ENCODE data around the gene ZNF48. TPM values are rescaled to one million over a fixed set of nuclear protein-coding genes. Genes with fewer than 3 reads are reported as not detected.

ZNF48 gene
- total RNA-seq, 1 experiment from 2014 or later = 8.9 TPM

DNA sequence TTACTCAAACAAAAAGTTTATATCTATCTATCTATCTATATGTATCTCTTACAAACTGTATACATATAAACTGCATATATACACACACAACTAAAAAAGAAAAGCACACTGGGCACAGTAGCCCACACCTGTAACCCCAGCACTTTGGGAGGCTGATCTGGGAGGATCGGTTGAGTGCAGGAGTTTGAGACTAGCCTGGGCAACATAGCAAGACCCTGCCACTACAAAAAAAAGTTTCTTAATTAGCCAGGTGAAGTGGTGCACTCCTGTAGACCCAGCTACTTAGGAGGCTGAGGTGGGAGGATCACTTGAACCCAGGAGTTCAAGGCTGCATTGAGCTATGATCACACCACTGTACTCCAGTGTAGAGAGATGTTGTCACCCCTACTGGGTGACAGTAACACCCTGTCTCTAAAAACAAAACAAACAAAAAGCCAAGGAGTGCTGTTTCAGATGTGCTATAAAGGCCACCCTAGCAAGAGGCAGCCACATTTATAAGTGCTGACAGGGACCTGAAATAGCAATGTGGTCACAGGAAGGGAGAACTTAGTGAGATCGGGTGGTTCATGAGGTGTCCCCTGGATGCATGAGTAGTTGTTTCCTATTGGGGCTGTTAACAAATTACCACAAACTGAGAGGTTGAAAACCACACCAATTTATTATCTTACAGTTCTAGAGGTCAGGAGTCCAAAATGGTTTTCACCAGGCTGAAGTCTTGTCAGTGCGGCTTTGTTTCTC lies 44.9 kb upstream of the ZNF48 start:
- intact Hi-C loops (cut with micrococcal nuclease) = no loop called here

DNA sequence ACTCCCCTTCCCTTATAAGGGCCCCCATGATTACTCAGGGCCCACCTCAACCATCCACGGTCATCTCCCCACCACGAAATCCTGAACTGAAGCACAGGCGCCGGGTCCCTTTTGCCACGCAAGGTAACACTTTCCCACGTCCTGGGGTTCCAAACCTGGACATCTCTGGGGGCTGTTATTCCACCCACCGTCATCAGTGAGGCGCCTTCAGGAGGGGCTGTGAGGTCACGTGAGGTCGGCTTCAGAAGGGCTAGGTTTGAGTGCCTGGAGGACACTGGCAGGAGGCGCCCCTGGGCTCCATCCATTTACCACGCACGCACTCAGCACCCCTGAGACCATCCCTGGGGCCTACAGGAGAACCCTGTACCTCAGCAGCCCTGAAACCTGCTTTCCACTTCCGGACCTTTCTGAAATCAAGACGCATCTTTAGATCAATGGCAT lies 44.2 kb upstream of the ZNF48 start:
- BruUV-seq (replicated peaks) = no TSS peak
- H3K9me2 ChIP-seq (replicated peaks; ENCODE audit: low read length) = no peaks in the 10 kb centered on the region
- peaks cover 32% of the 10 kb centered on the region for H3K4me1 ChIP-seq (ENCODE audit: insufficient read depth, low read length)
- no peak for TF ChIP-seq EZH2 (IDR thresholded peaks at IDR 0.05; ENCODE audit: low read length, unreplicated experiment)
- TF ChIP-seq CTCF (conservative IDR thresholded peaks at IDR 0.05; ENCODE audit: low read depth, low read length) = no peak
- no peak for TF ChIP-seq EZH2phosphoT487 (IDR thresholded peaks at IDR 0.05; ENCODE audit: borderline replicate concordance, low read length)
- DNase-seq (no peak), ATAC-seq (no peak)
- CTCF ChIA-PET = no interaction called here
- H3F3A ChIP-seq (ENCODE audit: low read length, unreplicated experiment) = no peaks in the 10 kb centered on the region
- peaks cover 20% of the 10 kb centered on the region for H3K79me2 ChIP-seq (ENCODE audit: low read length)
- no peak overlapping the region for H3K4me2 ChIP-seq (ENCODE audit: low read length)
- intact Hi-C loops (cut with micrococcal nuclease) = no loop called here
- no peak overlapping the region for H3K27ac ChIP-seq (ENCODE audit: low read length)
- no peak overlapping the region for H2AFZ ChIP-seq (ENCODE audit: low read length)
- no peaks in the 10 kb centered on the region for H3K27me3 ChIP-seq (ENCODE audit: low read length)
- peaks cover 10% of the 10 kb centered on the region; the same call in 1 of the 2 replicates for H3K36me3 ChIP-seq (ENCODE audit: low read depth, low read length)
- no peak overlapping the region for H3K4me3 ChIP-seq (ENCODE audit: low read length)
- no peak overlapping the region for H3K9ac ChIP-seq (ENCODE audit: low read length)
- H3K9me3 ChIP-seq (ENCODE audit: low read length) = no peaks in the 10 kb centered on the region
- POLR2A ChIA-PET (ENCODE audit: unreplicated experiment) = no interaction called here
- H4K20me1 ChIP-seq (ENCODE audit: low read length) = peaks cover 13% of the 10 kb centered on the region

More for the DNA sequence above, 44.9 kb upstream of the ZNF48 start:
- H3K4me2 ChIP-seq (ENCODE audit: low read length) = no peak overlapping the region
- H3K27ac ChIP-seq (ENCODE audit: low read length) = no peak overlapping the region
- no peaks in the 10 kb centered on the region for H3K9me2 ChIP-seq (replicated peaks; ENCODE audit: low read length)
- H2AFZ ChIP-seq (ENCODE audit: low read length) = no peak overlapping the region
- no peaks in the 10 kb centered on the region for H3K9me3 ChIP-seq (ENCODE audit: low read length)
- no peak overlapping the region for H3K9ac ChIP-seq (ENCODE audit: low read length)
- peaks cover 25% of the 10 kb centered on the region for H3K4me1 ChIP-seq (ENCODE audit: insufficient read depth, low read length)
- peaks cover 13% of the 10 kb centered on the region for H4K20me1 ChIP-seq (ENCODE audit: low read length)
- CTCF ChIA-PET = no interaction called here
- H3K79me2 ChIP-seq (ENCODE audit: low read length) = peaks cover 20% of the 10 kb centered on the region
- ATAC-seq (no peak), DNase-seq (no peak)
- H3K36me3 ChIP-seq (ENCODE audit: low read depth, low read length) = peaks cover 10% of the 10 kb centered on the region; the same call in 1 of the 2 replicates
- TF ChIP-seq CTCF (conservative IDR thresholded peaks at IDR 0.05; ENCODE audit: low read depth, low read length) (no peak), EZH2 (IDR thresholded peaks at IDR 0.05; ENCODE audit: low read length, unreplicated experiment) (no peak), EZH2phosphoT487 (IDR thresholded peaks at IDR 0.05; ENCODE audit: borderline replicate concordance, low read length) (no peak)
- BruUV-seq (replicated peaks) = no TSS peak
- no peaks in the 10 kb centered on the region for H3K27me3 ChIP-seq (ENCODE audit: low read length)
- no peak overlapping the region for H3K4me3 ChIP-seq (ENCODE audit: low read length)
- POLR2A ChIA-PET (ENCODE audit: unreplicated experiment) = no interaction called here
- H3F3A ChIP-seq (ENCODE audit: low read length, unreplicated experiment) = no peaks in the 10 kb centered on the region
